Heart left ventricle (tissue), 13 donors: ENCODE data around the gene NCAM1.

Source experiments
- POLR2A ChIP-seq, 2 donors: fragments of 450-650 bp; IDR thresholded peaks; one replicate each; pipeline ENCODE4 v1.6.1; 2017; ENCODE audit warnings: antibody characterized with exemption in 2 of 2, mild to moderate bottlenecking in 2 of 2, moderate library complexity in 2 of 2
- TF ChIP-seq, protein P1 (sequence below), 12 donors: fragments of 200-600 bp; sonication (generic) in 4 of 12; IDR thresholded peaks; one replicate each; pipeline versions ENCODE4 v1.5.0 to v1.8.0; 2018 to 2022; ENCODE audit warnings: antibody characterized with exemption in 12 of 12, mild to moderate bottlenecking in 5 of 12
- donor health status: ischemic (EF 13 %, LVEDD 7.1; RV severe dilation, severe dysfunction).
- donor health status: DM: no; HTN: yes; CAD: no.
- donor health status: DM: no; HTN: no; CAD: no.
- donor health status: ischemic (EF 25% LVEDD 6.9; RV normal size, moderate dysfunction).
- donor health status: ischemic (EF 25% LVEDD 5.7; RV mildly dilated, moderate dysfunction).
- donor health status: ischemic (EF 35%, LVEDD 5.7; RV mildly dilated, moderate dysfunction).
- donor health status: nonischemic (EF 11% LVEDD 7.7; RV severe dilation, severe dysfunction).
- donor health status: DM: yes; HTN: yes; CAD: no.
- donor health status: PGD.
- donor health status: ischemic (EF 29% LVEDD 5.4; RV normal size, mild dysfunction).
- donor health status: nonischemic (EF 23%, LVEDD 6.1; RV moderate dilation, normal function).

DNA sequence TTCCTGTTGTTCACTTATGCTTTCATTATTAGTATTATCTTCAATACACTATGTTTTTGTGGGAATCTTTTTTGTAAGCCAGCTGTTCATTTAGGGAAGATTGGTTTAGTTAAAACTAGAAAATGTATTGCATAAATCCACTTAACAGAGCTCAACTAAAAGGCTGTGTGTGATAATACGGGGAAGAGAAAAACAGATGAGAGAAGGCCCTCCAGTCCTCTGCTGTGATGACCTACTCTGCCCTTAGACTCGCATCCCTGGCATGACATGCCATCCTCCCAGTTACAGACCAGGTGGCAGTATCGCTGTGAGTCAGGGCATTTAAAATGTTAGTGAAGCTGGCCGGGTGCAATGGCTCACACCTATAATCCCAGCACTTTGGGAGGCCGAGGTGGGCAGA lies 179.8 kb downstream of the NCAM1 start:
- TF ChIP-seq, protein P1, sequence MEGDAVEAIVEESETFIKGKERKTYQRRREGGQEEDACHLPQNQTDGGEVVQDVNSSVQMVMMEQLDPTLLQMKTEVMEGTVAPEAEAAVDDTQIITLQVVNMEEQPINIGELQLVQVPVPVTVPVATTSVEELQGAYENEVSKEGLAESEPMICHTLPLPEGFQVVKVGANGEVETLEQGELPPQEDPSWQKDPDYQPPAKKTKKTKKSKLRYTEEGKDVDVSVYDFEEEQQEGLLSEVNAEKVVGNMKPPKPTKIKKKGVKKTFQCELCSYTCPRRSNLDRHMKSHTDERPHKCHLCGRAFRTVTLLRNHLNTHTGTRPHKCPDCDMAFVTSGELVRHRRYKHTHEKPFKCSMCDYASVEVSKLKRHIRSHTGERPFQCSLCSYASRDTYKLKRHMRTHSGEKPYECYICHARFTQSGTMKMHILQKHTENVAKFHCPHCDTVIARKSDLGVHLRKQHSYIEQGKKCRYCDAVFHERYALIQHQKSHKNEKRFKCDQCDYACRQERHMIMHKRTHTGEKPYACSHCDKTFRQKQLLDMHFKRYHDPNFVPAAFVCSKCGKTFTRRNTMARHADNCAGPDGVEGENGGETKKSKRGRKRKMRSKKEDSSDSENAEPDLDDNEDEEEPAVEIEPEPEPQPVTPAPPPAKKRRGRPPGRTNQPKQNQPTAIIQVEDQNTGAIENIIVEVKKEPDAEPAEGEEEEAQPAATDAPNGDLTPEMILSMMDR (IDR thresholded peaks at IDR 0.05) = no peak
- no peak for TF ChIP-seq POLR2A (IDR thresholded peaks at IDR 0.05)
